MM.1S (cell line): ENCODE measurements around the gene SMAP1.

Experiments used
- DNase-seq: peaks from one replicate; pipeline ENCODE4 v3.0.0-alpha.2; 2015
- H2AFZ ChIP-seq: fragments of 300-600 bp; sonication (generic); 2 replicates; pipeline ENCODE4 v1.6.0; 2016; ENCODE audit warnings: antibody characterized with exemption, low read length
- H3F3A ChIP-seq: fragments of 300-600 bp; sonication (generic); 2 replicates; pipeline ENCODE4 v1.6.1; 2016; ENCODE audit warnings: mild to moderate bottlenecking, antibody characterized with exemption, low read length, moderate library complexity, mixed read lengths; ENCODE audit not compliant: insufficient read depth
- H3K27ac ChIP-seq: fragments of 300-600 bp; sonication (generic); 2 replicates; pipeline ENCODE4 v1.5.1; 2016; ENCODE audit warnings: mild to moderate bottlenecking, low read length
- H3K27me3 ChIP-seq: fragments of 300-600 bp; sonication (generic); replicated peaks from 2 replicates; pipeline ENCODE4 v1.6.0; 2016; ENCODE audit warnings: low read length; ENCODE audit not compliant: insufficient read depth
- H3K36me3 ChIP-seq: fragments of 300-600 bp; sonication (generic); replicated peaks from 2 replicates; pipeline ENCODE4 v1.6.1; 2016; ENCODE audit warnings: mild to moderate bottlenecking, low read length, mixed read lengths; ENCODE audit not compliant: insufficient read depth
- H3K4me1 ChIP-seq: fragments of 300-600 bp; sonication (generic); 2 replicates; pipeline ENCODE4 v1.6.1; 2016; ENCODE audit warnings: low read length, mixed read lengths
- H3K4me2 ChIP-seq: fragments of 300-600 bp; sonication (generic); 2 replicates; pipeline ENCODE4 v1.6.0; 2016; ENCODE audit warnings: low read depth, low read length
- H3K4me3 ChIP-seq: fragments of 300-600 bp; sonication (generic); 2 replicates; pipeline ENCODE4 v1.5.1; 2016; ENCODE audit warnings: low read length, mixed read lengths
- H3K79me2 ChIP-seq: fragments of 300-600 bp; sonication (generic); 2 replicates; pipeline ENCODE4 v1.6.1; 2016; ENCODE audit warnings: mixed run types, low read length, mixed read lengths
- H3K9ac ChIP-seq: fragments of 300-600 bp; sonication (generic); 2 replicates; pipeline ENCODE4 v1.6.1; 2016; ENCODE audit warnings: low read length, mixed read lengths
- H3K9me2 ChIP-seq: fragments of 300-600 bp; sonication (generic); replicated peaks from 2 replicates; pipeline ENCODE4 v1.6.1; 2016; ENCODE audit warnings: mild to moderate bottlenecking, low read length, mixed read lengths; ENCODE audit not compliant: insufficient read depth
- H3K9me3 ChIP-seq: fragments of 300-600 bp; sonication (generic); replicated peaks from 2 replicates; pipeline ENCODE4 v1.6.1; 2016; ENCODE audit warnings: mild to moderate bottlenecking, low read length, mixed read lengths; ENCODE audit not compliant: insufficient read depth
- H4K20me1 ChIP-seq: fragments of 300-600 bp; sonication (generic); 2 replicates; pipeline ENCODE4 v1.6.1; 2016; ENCODE audit warnings: mild to moderate bottlenecking, low read length, moderate library complexity, mixed read lengths; ENCODE audit not compliant: insufficient read depth
- CTCF ChIP-seq: fragments of 300-600 bp; sonication (generic); IDR thresholded peaks from 2 replicates; pipeline ENCODE4 v1.5.1; 2016; ENCODE audit warnings: antibody characterized with exemption, low read length, mixed read lengths
- EZH2 ChIP-seq: fragments of 300-600 bp; sonication (generic); optimal IDR thresholded peaks from 2 replicates; pipeline ENCODE3; 2017; ENCODE audit warnings: low read depth, mild to moderate bottlenecking, antibody characterized with exemption, low read length, mixed read lengths
- EZH2phosphoT487 ChIP-seq: fragments of 300-600 bp; sonication (generic); IDR thresholded peaks from 2 replicates; pipeline ENCODE4 v1.6.1; 2018; ENCODE audit warnings: antibody characterized with exemption, low read length

Gene SMAP1

GRCh38 chr6:70821751-70822150, 154.1 kb downstream of the SMAP1 start:
- Histone ChIP-seq H3K4me3 (no peak overlapping the region), H2AFZ (no peak overlapping the region), H3K9me2 (no peaks in the 10 kb centered on the region), H3K9ac (no peak overlapping the region), H3F3A (no peaks in the 10 kb centered on the region), H3K27me3 (no peaks in the 10 kb centered on the region), H3K9me3 (no peaks in the 10 kb centered on the region), H3K36me3 (no peaks in the 10 kb centered on the region), H3K4me2 (no peak overlapping the region), H4K20me1 (no peaks in the 10 kb centered on the region), H3K4me1 (no peaks in the 10 kb centered on the region), H3K27ac (no peak overlapping the region), H3K79me2 (no peaks in the 10 kb centered on the region)
- DNase-seq: no peak
- TF ChIP-seq EZH2 (no peak), EZH2phosphoT487 (no peak), CTCF (no peak)

- H3K4me2 ChIP-seq: no peak overlapping the region
- DNase-seq: no peak
These were observed 156.0 kb downstream of the SMAP1 start for GRCh38 chr6:70823651-70824050.

GRCh38 chr6:70831427-70831826, 163.7 kb downstream of the SMAP1 start:
- H3F3A ChIP-seq: no peaks in the 10 kb centered on the region
- no peaks in the 10 kb centered on the region for H3K36me3 ChIP-seq
- H3K4me3 ChIP-seq: no peak overlapping the region
- H3K27me3 ChIP-seq: no peaks in the 10 kb centered on the region
- H3K9me2 ChIP-seq: no peaks in the 10 kb centered on the region
- no peak for TF ChIP-seq CTCF
- no peak for TF ChIP-seq EZH2phosphoT487
- no peak for TF ChIP-seq EZH2
- H3K9ac ChIP-seq: no peak overlapping the region
- H2AFZ ChIP-seq: no peak overlapping the region
- no peaks in the 10 kb centered on the region for H3K9me3 ChIP-seq
- H3K4me1 ChIP-seq: no peaks in the 10 kb centered on the region
- H3K79me2 ChIP-seq: no peaks in the 10 kb centered on the region
- no peak overlapping the region for H3K27ac ChIP-seq
- H4K20me1 ChIP-seq: no peaks in the 10 kb centered on the region
- no peak overlapping the region for H3K4me2 ChIP-seq
- DNase-seq: no peak

More at GRCh38 chr6:70823651-70824050, 156.0 kb downstream of the SMAP1 start:
- Histone ChIP-seq H3K9ac (no peak overlapping the region), H3K9me3 (no peaks in the 10 kb centered on the region), H3K27me3 (no peaks in the 10 kb centered on the region), H4K20me1 (no peaks in the 10 kb centered on the region), H3K4me3 (no peak overlapping the region), H2AFZ (no peak overlapping the region), H3K4me1 (no peaks in the 10 kb centered on the region), H3K36me3 (no peaks in the 10 kb centered on the region), H3K79me2 (no peaks in the 10 kb centered on the region), H3K27ac (no peak overlapping the region), H3K9me2 (no peaks in the 10 kb centered on the region), H3F3A (no peaks in the 10 kb centered on the region)
- no peak for TF ChIP-seq EZH2
- TF ChIP-seq EZH2phosphoT487: no peak
- TF ChIP-seq CTCF: no peak

GRCh38 chr6:70834520-70834919, 166.8 kb downstream of the SMAP1 start:
- H3K27ac ChIP-seq: no peak overlapping the region
- no peak overlapping the region for H3K4me2 ChIP-seq
- no peaks in the 10 kb centered on the region for H3K27me3 ChIP-seq
- H3K36me3 ChIP-seq: no peaks in the 10 kb centered on the region
- TF ChIP-seq EZH2phosphoT487: no peak
- TF ChIP-seq EZH2: no peak
- TF ChIP-seq CTCF: no peak
- no peak overlapping the region for H3K9ac ChIP-seq
- no peaks in the 10 kb centered on the region for H3F3A ChIP-seq
- no peaks in the 10 kb centered on the region for H3K9me3 ChIP-seq
- H3K4me3 ChIP-seq: no peak overlapping the region
- H3K79me2 ChIP-seq: no peaks in the 10 kb centered on the region
- DNase-seq: no peak
- H3K9me2 ChIP-seq: no peaks in the 10 kb centered on the region
- no peaks in the 10 kb centered on the region for H4K20me1 ChIP-seq
- no peak overlapping the region for H2AFZ ChIP-seq
- no peaks in the 10 kb centered on the region for H3K4me1 ChIP-seq
